ENCODE results near the gene ARL8A. TPM values are rescaled to one million over a fixed set of nuclear protein-coding genes. Genes with fewer than 3 reads are reported as not detected.
A peak's percentile ranks its signal among the peaks of the same experiment; 100 is the strongest.

Gene ARL8A
- polyA plus RNA-seq, 2 of the 4 experiments (the other 2 are of a cell fraction): 23.4 to 49.8 TPM

DNA sequence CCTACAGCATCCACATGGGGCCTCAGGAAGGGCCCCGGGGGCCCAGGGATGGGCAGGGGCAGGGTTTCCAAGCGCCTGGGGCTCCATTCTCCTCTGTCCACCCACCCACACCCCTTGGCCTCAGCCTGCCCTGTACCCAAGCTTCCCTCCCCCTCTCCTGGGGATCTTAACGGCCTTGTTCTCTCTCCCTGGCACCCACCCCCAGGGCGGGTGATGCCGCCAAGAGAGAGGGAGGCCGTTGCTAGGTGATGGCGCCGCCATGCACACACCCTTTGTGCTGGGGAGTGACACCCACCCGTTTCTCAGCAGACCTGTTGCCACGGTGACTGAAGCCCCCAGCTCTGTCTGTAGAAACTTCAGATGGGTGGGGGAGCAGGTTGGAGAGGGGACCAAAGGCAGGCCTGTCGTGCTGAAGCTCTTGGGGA, 14.2 kb downstream of the ARL8A start:
- Histone ChIP-seq H3K9me3 (no peaks in the 10 kb centered on the region), H3K27ac (peak overlapping the region in 1 of 2 experiments; percentile 31; a peak in 1 of 6 replicates), H3K4me1 (0 out of 3 replicates have a peak, but pooled peaks cover 5% of the 10 kb centered on the region), H3K4me3 (no peak overlapping the region), H3K4me2 (no peak overlapping the region)
- no peak for FAIRE-seq
- TF ChIP-seq HOXB5 (CRISPR knock-in tag; IDR thresholded peaks at IDR 0.05): no peak
- no peak for TF ChIP-seq RCOR1 (IDR thresholded peaks at IDR 0.05; ENCODE audit: low read depth, low read length)
- no peak for TF ChIP-seq SREBF2 (IDR thresholded peaks at IDR 0.05)
- peak; percentile 10 to 28; a peak in 3 of 6 replicates for ATAC-seq
- CTCF ChIA-PET: interaction anchor here (0.9 to 31.9 kb wide), 5 partner anchors 8 to 235 kb away, joined by 3 to 1624 read pairs (median 25); partner anchors contain the start of genes ELF3, GPR37L1 and RNPEP
- WGBS (ENCODE audit: missing lambda C conversion rate): 74% methylated on average over 10 of the region's 11 CpGs
- POLR2A ChIA-PET: no interaction called here
- no peak for DNase-seq (ENCODE audit: low read depth in 1 of 2, low spot score in 1 of 2)

DNA sequence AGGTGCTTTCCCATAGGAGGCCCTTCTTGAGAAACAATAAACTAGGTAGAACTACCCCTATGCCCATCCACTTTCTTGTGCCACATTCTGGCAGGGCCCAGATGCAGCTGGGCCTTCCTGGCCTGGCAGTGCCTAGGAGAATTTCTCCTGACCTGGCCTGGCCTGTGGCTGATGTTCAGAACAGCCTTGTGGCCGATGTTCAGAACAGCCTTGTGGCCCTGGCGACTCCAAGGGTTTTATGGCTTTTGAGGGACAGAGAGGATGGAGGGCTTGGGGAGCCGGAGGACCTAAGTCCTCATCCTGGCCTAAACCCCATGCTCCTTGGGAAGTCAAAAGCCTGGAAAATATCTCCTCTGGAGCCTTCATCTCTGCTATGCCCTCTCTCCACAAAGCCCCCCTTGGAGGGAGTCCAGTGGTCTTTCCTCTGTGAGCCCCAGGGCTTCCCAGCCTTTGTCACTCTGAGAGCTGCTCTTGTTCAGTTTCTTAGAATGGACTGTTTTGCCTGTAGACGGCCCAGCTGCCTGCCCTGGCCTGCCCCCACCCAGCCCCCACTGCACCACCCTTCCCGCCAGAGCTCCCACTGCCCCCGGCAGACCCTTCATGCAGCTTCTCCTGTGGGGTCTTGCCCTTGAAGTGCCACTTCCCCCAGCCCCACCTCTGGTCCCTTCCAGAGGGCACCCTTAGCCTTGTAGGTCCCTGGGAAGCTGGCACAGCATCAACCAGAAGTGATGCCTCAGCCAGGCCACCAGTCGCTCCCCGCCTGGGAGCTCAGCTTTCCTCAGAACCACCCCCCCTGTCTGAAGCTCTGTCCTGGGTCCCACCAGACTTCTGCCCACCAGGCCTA, 14.9 kb downstream of the ARL8A start:
- no peak for FAIRE-seq
- no peak overlapping the region for H3K4me2 ChIP-seq
- WGBS (ENCODE audit: missing lambda C conversion rate): 84% methylated on average over 7 of the region's 8 CpGs
- 0 out of 3 replicates have a peak, but pooled peaks cover 5% of the 10 kb centered on the region for H3K4me1 ChIP-seq
- peak; percentile 10 to 30; a peak in 3 of 6 replicates for ATAC-seq
- POLR2A ChIA-PET: interaction anchor here (0.6 kb wide), 1 partner anchor 249 kb away, joined by 4 read pairs; no protein-coding TSS in a partner anchor
- TF ChIP-seq CBX2 (IDR thresholded peaks at IDR 0.05; ENCODE audit: borderline replicate concordance, low read depth): no peak
- no peak for TF ChIP-seq HOXB13 (CRISPR knock-in tag; IDR thresholded peaks at IDR 0.05; ENCODE audit: low read depth)
- TF ChIP-seq, protein P1, sequence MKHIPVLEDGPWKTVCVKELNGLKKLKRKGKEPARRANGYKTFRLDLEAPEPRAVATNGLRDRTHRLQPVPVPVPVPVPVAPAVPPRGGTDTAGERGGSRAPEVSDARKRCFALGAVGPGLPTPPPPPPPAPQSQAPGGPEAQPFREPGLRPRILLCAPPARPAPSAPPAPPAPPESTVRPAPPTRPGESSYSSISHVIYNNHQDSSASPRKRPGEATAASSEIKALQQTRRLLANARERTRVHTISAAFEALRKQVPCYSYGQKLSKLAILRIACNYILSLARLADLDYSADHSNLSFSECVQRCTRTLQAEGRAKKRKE (CRISPR knock-in tag; IDR thresholded peaks at IDR 0.05; ENCODE audit: low read depth): no peak
- TF ChIP-seq, protein P2, sequence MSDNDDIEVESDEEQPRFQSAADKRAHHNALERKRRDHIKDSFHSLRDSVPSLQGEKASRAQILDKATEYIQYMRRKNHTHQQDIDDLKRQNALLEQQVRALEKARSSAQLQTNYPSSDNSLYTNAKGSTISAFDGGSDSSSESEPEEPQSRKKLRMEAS (IDR thresholded peaks at IDR 0.05): no peak
- no peak for TF ChIP-seq KDM5A (IDR thresholded peaks at IDR 0.05)
- no peak for TF ChIP-seq FOXS1 (CRISPR knock-in tag; IDR thresholded peaks at IDR 0.05)
- no peak for TF ChIP-seq SREBF2 (IDR thresholded peaks at IDR 0.05)
- H3K4me3 ChIP-seq: no peak overlapping the region
- peak overlapping the region in 1 of 2 experiments; percentile 31; a peak in 1 of 6 replicates for H3K27ac ChIP-seq
- DNase-seq (ENCODE audit: low read depth in 1 of 2, low spot score in 1 of 2): no peak
- CTCF ChIA-PET: interaction anchor here (0.9 to 31.9 kb wide), 5 partner anchors 7 to 235 kb away, joined by 3 to 1624 read pairs (median 25); partner anchors contain the start of genes ELF3, GPR37L1 and RNPEP
- no peaks in the 10 kb centered on the region for H3K9me3 ChIP-seq

DNA sequence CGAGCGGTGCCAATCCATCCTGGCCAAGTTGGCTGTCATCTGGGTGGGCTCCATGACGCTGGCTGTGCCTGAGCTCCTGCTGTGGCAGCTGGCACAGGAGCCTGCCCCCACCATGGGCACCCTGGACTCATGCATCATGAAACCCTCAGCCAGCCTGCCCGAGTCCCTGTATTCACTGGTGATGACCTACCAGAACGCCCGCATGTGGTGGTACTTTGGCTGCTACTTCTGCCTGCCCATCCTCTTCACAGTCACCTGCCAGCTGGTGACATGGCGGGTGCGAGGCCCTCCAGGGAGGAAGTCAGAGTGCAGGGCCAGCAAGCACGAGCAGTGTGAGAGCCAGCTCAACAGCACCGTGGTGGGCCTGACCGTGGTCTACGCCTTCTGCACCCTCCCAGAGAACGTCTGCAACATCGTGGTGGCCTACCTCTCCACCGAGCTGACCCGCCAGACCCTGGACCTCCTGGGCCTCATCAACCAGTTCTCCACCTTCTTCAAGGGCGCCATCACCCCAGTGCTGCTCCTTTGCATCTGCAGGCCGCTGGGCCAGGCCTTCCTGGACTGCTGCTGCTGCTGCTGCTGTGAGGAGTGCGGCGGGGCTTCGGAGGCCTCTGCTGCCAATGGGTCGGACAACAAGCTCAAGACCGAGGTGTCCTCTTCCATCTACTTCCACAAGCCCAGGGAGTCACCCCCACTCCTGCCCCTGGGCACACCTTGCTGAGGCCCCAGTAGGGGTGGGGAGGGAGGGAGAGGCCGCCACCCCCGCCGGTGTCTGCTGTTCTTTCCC, 16.5 kb downstream of the ARL8A start:
- Histone ChIP-seq H3K27ac (no peak overlapping the region), H3K4me3 (no peak overlapping the region), H3K4me2 (no peak overlapping the region), H3K4me1 (0 out of 3 replicates have a peak, but pooled peaks cover 5% of the 10 kb centered on the region), H3K9me3 (no peaks in the 10 kb centered on the region)
- ChIA-PET CTCF (interaction anchor here (0.6 to 31.9 kb wide), 5 partner anchors 5 to 233 kb away, joined by 3 to 1624 read pairs (median 209); partner anchors contain the start of genes ELF3, GPR37L1 and RNPEP), POLR2A (interaction anchor here (1.4 kb wide), 1 partner anchor 118 kb away, joined by 5 read pairs; the partner anchor contains the start of gene ELF3)
- FAIRE-seq (no peak), DNase-seq (ENCODE audit: low read depth in 1 of 2, low spot score in 1 of 2) (no peak), ATAC-seq (no peak)
- TF ChIP-seq, protein P3, sequence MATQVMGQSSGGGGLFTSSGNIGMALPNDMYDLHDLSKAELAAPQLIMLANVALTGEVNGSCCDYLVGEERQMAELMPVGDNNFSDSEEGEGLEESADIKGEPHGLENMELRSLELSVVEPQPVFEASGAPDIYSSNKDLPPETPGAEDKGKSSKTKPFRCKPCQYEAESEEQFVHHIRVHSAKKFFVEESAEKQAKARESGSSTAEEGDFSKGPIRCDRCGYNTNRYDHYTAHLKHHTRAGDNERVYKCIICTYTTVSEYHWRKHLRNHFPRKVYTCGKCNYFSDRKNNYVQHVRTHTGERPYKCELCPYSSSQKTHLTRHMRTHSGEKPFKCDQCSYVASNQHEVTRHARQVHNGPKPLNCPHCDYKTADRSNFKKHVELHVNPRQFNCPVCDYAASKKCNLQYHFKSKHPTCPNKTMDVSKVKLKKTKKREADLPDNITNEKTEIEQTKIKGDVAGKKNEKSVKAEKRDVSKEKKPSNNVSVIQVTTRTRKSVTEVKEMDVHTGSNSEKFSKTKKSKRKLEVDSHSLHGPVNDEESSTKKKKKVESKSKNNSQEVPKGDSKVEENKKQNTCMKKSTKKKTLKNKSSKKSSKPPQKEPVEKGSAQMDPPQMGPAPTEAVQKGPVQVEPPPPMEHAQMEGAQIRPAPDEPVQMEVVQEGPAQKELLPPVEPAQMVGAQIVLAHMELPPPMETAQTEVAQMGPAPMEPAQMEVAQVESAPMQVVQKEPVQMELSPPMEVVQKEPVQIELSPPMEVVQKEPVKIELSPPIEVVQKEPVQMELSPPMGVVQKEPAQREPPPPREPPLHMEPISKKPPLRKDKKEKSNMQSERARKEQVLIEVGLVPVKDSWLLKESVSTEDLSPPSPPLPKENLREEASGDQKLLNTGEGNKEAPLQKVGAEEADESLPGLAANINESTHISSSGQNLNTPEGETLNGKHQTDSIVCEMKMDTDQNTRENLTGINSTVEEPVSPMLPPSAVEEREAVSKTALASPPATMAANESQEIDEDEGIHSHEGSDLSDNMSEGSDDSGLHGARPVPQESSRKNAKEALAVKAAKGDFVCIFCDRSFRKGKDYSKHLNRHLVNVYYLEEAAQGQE (IDR thresholded peaks at IDR 0.05): no peak
- TF ChIP-seq JUN (IDR thresholded peaks at IDR 0.05) (no peak), MAFK (IDR thresholded peaks at IDR 0.05; ENCODE audit: partially characterized antibody) (no peak), CBX2 (IDR thresholded peaks at IDR 0.05; ENCODE audit: borderline replicate concordance, low read depth) (no peak), FOSB (CRISPR knock-in tag; IDR thresholded peaks at IDR 0.05) (no peak), KDM1A (IDR thresholded peaks at IDR 0.05; ENCODE audit: low read depth) (no peak), NR3C1 (IDR thresholded peaks at IDR 0.05) (no peak), RNF2 (IDR thresholded peaks at IDR 0.05; ENCODE audit: borderline replicate concordance, low read depth) (no peak), EHMT2 (IDR thresholded peaks at IDR 0.05; ENCODE audit: low read depth) (no peak), POLR2AphosphoS2 (conservative IDR thresholded peaks at IDR 0.05; ENCODE audit: low read length) (no peak), CHD4 (IDR thresholded peaks at IDR 0.05; ENCODE audit: borderline replicate concordance) (no peak)
- TF ChIP-seq, protein P4, sequence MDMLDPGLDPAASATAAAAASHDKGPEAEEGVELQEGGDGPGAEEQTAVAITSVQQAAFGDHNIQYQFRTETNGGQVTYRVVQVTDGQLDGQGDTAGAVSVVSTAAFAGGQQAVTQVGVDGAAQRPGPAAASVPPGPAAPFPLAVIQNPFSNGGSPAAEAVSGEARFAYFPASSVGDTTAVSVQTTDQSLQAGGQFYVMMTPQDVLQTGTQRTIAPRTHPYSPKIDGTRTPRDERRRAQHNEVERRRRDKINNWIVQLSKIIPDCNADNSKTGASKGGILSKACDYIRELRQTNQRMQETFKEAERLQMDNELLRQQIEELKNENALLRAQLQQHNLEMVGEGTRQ (IDR thresholded peaks at IDR 0.05): no peak
- TF ChIP-seq, protein P2 (IDR thresholded peaks at IDR 0.05): no peak
- TF ChIP-seq, protein P5, sequence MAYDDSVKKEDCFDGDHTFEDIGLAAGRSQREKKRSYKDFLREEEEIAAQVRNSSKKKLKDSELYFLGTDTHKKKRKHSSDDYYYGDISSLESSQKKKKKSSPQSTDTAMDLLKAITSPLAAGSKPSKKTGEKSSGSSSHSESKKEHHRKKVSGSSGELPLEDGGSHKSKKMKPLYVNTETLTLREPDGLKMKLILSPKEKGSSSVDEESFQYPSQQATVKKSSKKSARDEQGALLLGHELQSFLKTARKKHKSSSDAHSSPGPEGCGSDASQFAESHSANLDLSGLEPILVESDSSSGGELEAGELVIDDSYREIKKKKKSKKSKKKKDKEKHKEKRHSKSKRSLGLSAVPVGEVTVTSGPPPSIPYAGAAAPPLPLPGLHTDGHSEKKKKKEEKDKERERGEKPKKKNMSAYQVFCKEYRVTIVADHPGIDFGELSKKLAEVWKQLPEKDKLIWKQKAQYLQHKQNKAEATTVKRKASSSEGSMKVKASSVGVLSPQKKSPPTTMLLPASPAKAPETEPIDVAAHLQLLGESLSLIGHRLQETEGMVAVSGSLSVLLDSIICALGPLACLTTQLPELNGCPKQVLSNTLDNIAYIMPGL (CRISPR knock-in tag; IDR thresholded peaks at IDR 0.05; ENCODE audit: borderline replicate concordance): no peak
- 97% methylated on average over 20 of the region's 26 CpGs for WGBS (ENCODE audit: missing lambda C conversion rate)

Data from A549 (cell line).